Activated naive CD8-positive, alpha-beta T cell treated with anti-CD3 and anti-CD28 coated beads, Interleukin-2, amount 10 ng/mL, durations not matched to agents 7 days and 5 days (primary cell): ENCODE results near the gene MYRF. TPM values are rescaled to one million over a fixed set of nuclear protein-coding genes. Genes with fewer than 3 reads are reported as not detected.
A peak's percentile ranks its signal among the peaks of the same experiment; 100 is the strongest.

ENCODE experiments used
- ATAC-seq: fragments of 150-1000 bp; cut with Tn5 transposase; one replicate; pipeline ENCODE4 v1.10.0; 2021; ENCODE audit warnings: low read depth, moderate library complexity
- POLR2A ChIA-PET: fragments of 350-600 bp; sonication (Branson Sonifier 250); formaldehyde crosslinking; loops from one replicate; lab custom pipeline; 2021; ENCODE audit warnings: antibody characterized with exemption; lab: Charles Lee
- DNase-seq: peaks from one replicate; pipeline ENCODE4 v3.0.0; 2021
- H3K27ac Mint-ChIP-seq: one replicate; pipeline ENCODE4 v1.8.0; 2022; ENCODE audit warnings: mild to moderate bottlenecking, mixed read lengths
- H3K27me3 Mint-ChIP-seq: one replicate; pipeline ENCODE4 v1.8.0; 2022; ENCODE audit warnings: mild to moderate bottlenecking, moderate library complexity, mixed read lengths
- H3K36me3 Mint-ChIP-seq: one replicate; pipeline ENCODE4 v1.8.0; 2021; ENCODE audit warnings: mild to moderate bottlenecking, mixed read lengths
- H3K4me1 Mint-ChIP-seq: one replicate; pipeline ENCODE4 v1.8.0; 2021; ENCODE audit warnings: mixed read lengths
- H3K4me3 Mint-ChIP-seq: one replicate; pipeline ENCODE4 v1.8.0; 2022; ENCODE audit warnings: mild to moderate bottlenecking, moderate library complexity, mixed read lengths
- H3K9me3 Mint-ChIP-seq: one replicate; pipeline ENCODE4 v1.8.0; 2021; ENCODE audit warnings: mixed read lengths
- total RNA-seq, 2 experiments: library from RNA; stranded (reverse); gene quantifications; one replicate each; pipeline ENCODE4 v1.2.3, GENCODE V29; 2021

MYRF gene
- total RNA-seq, 2 experiments from 2014 or later, result 3.4 TPM

GRCh38 chr11:61828629-61829407, 76.4 kb downstream of the MYRF start:
- peak; percentile 74 for DNase-seq
- peaks cover 49% of the 10 kb centered on the region for H3K4me1 Mint-ChIP-seq
- peak overlapping the region; percentile 94 for H3K4me3 Mint-ChIP-seq
- POLR2A ChIA-PET, result interaction anchor here (0.7 to 7.2 kb wide), 5 partner anchors 12 to 139 kb away, joined by 3 to 140 read pairs (median 8); partner anchors contain the start of genes FADS1, FEN1, FTH1 and TMEM258
- H3K36me3 Mint-ChIP-seq, result peaks cover 28% of the 10 kb centered on the region
- peaks cover 6% of the 10 kb centered on the region for H3K27me3 Mint-ChIP-seq
- peak; percentile 37 for ATAC-seq
- no peaks in the 10 kb centered on the region for H3K9me3 Mint-ChIP-seq
- H3K27ac Mint-ChIP-seq, result peak overlapping the region; percentile 89

GRCh38 chr11:61829806-61830205, 77.4 kb downstream of the MYRF start:
- peak overlapping the region; percentile 94 for H3K4me3 Mint-ChIP-seq
- no peaks in the 10 kb centered on the region for H3K9me3 Mint-ChIP-seq
- peaks cover 31% of the 10 kb centered on the region for H3K36me3 Mint-ChIP-seq
- peaks cover 56% of the 10 kb centered on the region for H3K4me1 Mint-ChIP-seq
- H3K27me3 Mint-ChIP-seq, result no peaks in the 10 kb centered on the region
- POLR2A ChIA-PET, result interaction anchor here (0.7 to 7.2 kb wide), 3 partner anchors 13 to 37 kb away, joined by 3 to 140 read pairs (median 21); partner anchors contain the start of genes FADS1, FEN1 and TMEM258
- no peak for DNase-seq
- H3K27ac Mint-ChIP-seq, result peak overlapping the region; percentile 89
- ATAC-seq, result no peak

- Mint-ChIP-seq H3K27me3 (no peaks in the 10 kb centered on the region), H3K4me3 (peak overlapping the region; percentile 94), H3K27ac (peak overlapping the region; percentile 63), H3K4me1 (peaks cover 60% of the 10 kb centered on the region), H3K9me3 (no peaks in the 10 kb centered on the region), H3K36me3 (peaks cover 31% of the 10 kb centered on the region)
- POLR2A ChIA-PET, result interaction anchor here (0.7 to 7.2 kb wide), 4 partner anchors 14 to 137 kb away, joined by 3 to 140 read pairs (median 12); partner anchors contain the start of genes FADS1, FEN1, FTH1 and TMEM258
- ATAC-seq (no peak), DNase-seq (no peak)
Measured at GRCh38 chr11:61830237-61831105, 78.0 kb downstream of the MYRF start.

GRCh38 chr11:61832207-61832606, 79.8 kb downstream of the MYRF start:
- DNase-seq (no peak), ATAC-seq (no peak)
- Mint-ChIP-seq H3K27ac (peak overlapping the region; percentile 96), H3K4me3 (peak overlapping the region; percentile 94), H3K27me3 (no peaks in the 10 kb centered on the region), H3K9me3 (no peaks in the 10 kb centered on the region), H3K4me1 (peaks cover 55% of the 10 kb centered on the region), H3K36me3 (peaks cover 42% of the 10 kb centered on the region)
- POLR2A ChIA-PET, result interaction anchor here (1.1 to 7.2 kb wide), 2 partner anchors 16 to 39 kb away, joined by 3 to 140 read pairs; partner anchors contain the start of genes FADS1 and FEN1

- POLR2A ChIA-PET, result interaction anchor here (1.9 kb wide), 1 partner anchor 12 kb away, joined by 6 read pairs; no protein-coding TSS in a partner anchor
- H3K4me3 Mint-ChIP-seq, result peak overlapping the region; percentile 94
Measured at GRCh38 chr11:61832754-61833153, 80.3 kb downstream of the MYRF start.

GRCh38 chr11:61833471-61833870, 81.0 kb downstream of the MYRF start:
- H3K4me3 Mint-ChIP-seq, result peak overlapping the region; percentile 83
- no peak for ATAC-seq
- DNase-seq, result no peak
- H3K27ac Mint-ChIP-seq, result peak overlapping the region; percentile 96
- no peaks in the 10 kb centered on the region for H3K27me3 Mint-ChIP-seq
- no peaks in the 10 kb centered on the region for H3K9me3 Mint-ChIP-seq
- POLR2A ChIA-PET, result interaction anchor here (1.1 to 3.1 kb wide), 3 partner anchors 13 to 35 kb away, joined by 3 to 52 read pairs (median 6); partner anchors contain the start of gene FADS1
- peaks cover 54% of the 10 kb centered on the region for H3K4me1 Mint-ChIP-seq
- peaks cover 47% of the 10 kb centered on the region for H3K36me3 Mint-ChIP-seq

More at GRCh38 chr11:61832754-61833153, 80.3 kb downstream of the MYRF start:
- ATAC-seq (no peak), DNase-seq (no peak)
- Mint-ChIP-seq H3K27me3 (no peaks in the 10 kb centered on the region), H3K36me3 (peaks cover 42% of the 10 kb centered on the region), H3K4me1 (peaks cover 54% of the 10 kb centered on the region), H3K9me3 (no peaks in the 10 kb centered on the region), H3K27ac (peak overlapping the region; percentile 96)

- H3K36me3 Mint-ChIP-seq, result peaks cover 50% of the 10 kb centered on the region
- no peak for DNase-seq
- no peak for ATAC-seq
- peaks cover 54% of the 10 kb centered on the region for H3K4me1 Mint-ChIP-seq
- peak overlapping the region; percentile 96 for H3K27ac Mint-ChIP-seq
- peak overlapping the region; percentile 83 for H3K4me3 Mint-ChIP-seq
- no peaks in the 10 kb centered on the region for H3K9me3 Mint-ChIP-seq
- POLR2A ChIA-PET, result interaction anchor here (0.7 to 3.1 kb wide), 10 partner anchors 13 to 134 kb away, joined by 3 to 52 read pairs (median 5); partner anchors contain the start of genes FADS1, FEN1, FTH1 and TMEM258
- no peaks in the 10 kb centered on the region for H3K27me3 Mint-ChIP-seq
Measured at GRCh38 chr11:61833926-61834277, 81.5 kb downstream of the MYRF start.

GRCh38 chr11:61834278-61835048, 82.0 kb downstream of the MYRF start:
- ATAC-seq (peak; percentile 99), DNase-seq (peak; percentile 76)
- peaks cover 51% of the 10 kb centered on the region for H3K36me3 Mint-ChIP-seq
- peak overlapping the region; percentile 83 for H3K4me3 Mint-ChIP-seq
- H3K4me1 Mint-ChIP-seq, result peaks cover 53% of the 10 kb centered on the region
- H3K9me3 Mint-ChIP-seq, result no peaks in the 10 kb centered on the region
- H3K27me3 Mint-ChIP-seq, result no peaks in the 10 kb centered on the region
- H3K27ac Mint-ChIP-seq, result peak overlapping the region; percentile 96
- POLR2A ChIA-PET, result interaction anchor here (0.7 to 3.1 kb wide), 12 partner anchors 14 to 133 kb away, joined by 3 to 52 read pairs (median 5); partner anchors contain the start of genes FADS1, FEN1, FTH1 and TMEM258

- Mint-ChIP-seq H3K27me3 (no peaks in the 10 kb centered on the region), H3K4me3 (peak overlapping the region; percentile 44), H3K9me3 (no peaks in the 10 kb centered on the region), H3K36me3 (peaks cover 56% of the 10 kb centered on the region), H3K4me1 (peaks cover 45% of the 10 kb centered on the region), H3K27ac (peak overlapping the region; percentile 87)
- DNase-seq, result no peak
- ATAC-seq, result no peak
- POLR2A ChIA-PET, result interaction anchor here (1.2 to 3.1 kb wide), 2 partner anchors 9 to 21 kb away, joined by 6 to 52 read pairs; partner anchors contain the start of genes FADS1 and FADS2
Measured at GRCh38 chr11:61836193-61836592, 83.8 kb downstream of the MYRF start.

GRCh38 chr11:61837411-61838005, 85.1 kb downstream of the MYRF start:
- ATAC-seq (no peak), DNase-seq (no peak)
- Mint-ChIP-seq H3K27ac (peak overlapping the region; percentile 58), H3K36me3 (peaks cover 53% of the 10 kb centered on the region), H3K4me1 (peaks cover 39% of the 10 kb centered on the region), H3K9me3 (no peaks in the 10 kb centered on the region), H3K27me3 (no peaks in the 10 kb centered on the region), H3K4me3 (no peak overlapping the region)
- POLR2A ChIA-PET, result interaction anchor here (1.2 kb wide), 1 partner anchor 10 kb away, joined by 6 read pairs; the partner anchor contains the start of gene FADS2
